ENCODE results near the gene GCSH.

- no peak for TF ChIP-seq POLR2A (IDR thresholded peaks at IDR 0.05)
- TF ChIP-seq, protein P1, sequence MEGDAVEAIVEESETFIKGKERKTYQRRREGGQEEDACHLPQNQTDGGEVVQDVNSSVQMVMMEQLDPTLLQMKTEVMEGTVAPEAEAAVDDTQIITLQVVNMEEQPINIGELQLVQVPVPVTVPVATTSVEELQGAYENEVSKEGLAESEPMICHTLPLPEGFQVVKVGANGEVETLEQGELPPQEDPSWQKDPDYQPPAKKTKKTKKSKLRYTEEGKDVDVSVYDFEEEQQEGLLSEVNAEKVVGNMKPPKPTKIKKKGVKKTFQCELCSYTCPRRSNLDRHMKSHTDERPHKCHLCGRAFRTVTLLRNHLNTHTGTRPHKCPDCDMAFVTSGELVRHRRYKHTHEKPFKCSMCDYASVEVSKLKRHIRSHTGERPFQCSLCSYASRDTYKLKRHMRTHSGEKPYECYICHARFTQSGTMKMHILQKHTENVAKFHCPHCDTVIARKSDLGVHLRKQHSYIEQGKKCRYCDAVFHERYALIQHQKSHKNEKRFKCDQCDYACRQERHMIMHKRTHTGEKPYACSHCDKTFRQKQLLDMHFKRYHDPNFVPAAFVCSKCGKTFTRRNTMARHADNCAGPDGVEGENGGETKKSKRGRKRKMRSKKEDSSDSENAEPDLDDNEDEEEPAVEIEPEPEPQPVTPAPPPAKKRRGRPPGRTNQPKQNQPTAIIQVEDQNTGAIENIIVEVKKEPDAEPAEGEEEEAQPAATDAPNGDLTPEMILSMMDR (IDR thresholded peaks at IDR 0.05) = no peak
These were observed 29.0 kb downstream of the GCSH start for GRCh38 chr16:81067166-81067565.

All from Peyer's patch (tissue), 4 donors.